Muscle layer of colon (tissue), 2 donors: ENCODE results near the gene OR51E2.
"Not testable (repeated sequence)": the region's sequence is repeated elsewhere in the genome, so short reads cannot be mapped to it uniquely, and the experiment has no call there.

Experiments used
- H3K27ac ChIP-seq: one replicate; pipeline ENCODE4 v1.7.0; 2013; ENCODE audit warnings: low read depth, mild to moderate bottlenecking, low read length, moderate library complexity
- H3K27me3 ChIP-seq, 2 donors: one replicate each; pipeline ENCODE4 v1.7.0; 2013; ENCODE audit warnings: low read length in 2 of 2, mild to moderate bottlenecking in 2 of 2; ENCODE audit not compliant: insufficient read depth in 2 of 2, control insufficient read depth in 1 of 2
- H3K36me3 ChIP-seq: one replicate; pipeline ENCODE4 v1.7.0; 2013; ENCODE audit warnings: mild to moderate bottlenecking, low read length; ENCODE audit not compliant: insufficient read depth
- H3K4me1 ChIP-seq: one replicate; pipeline ENCODE4 v1.7.0; 2013; ENCODE audit warnings: mild to moderate bottlenecking, low read length; ENCODE audit not compliant: insufficient read depth
- H3K4me3 ChIP-seq, 2 donors: one replicate each; pipeline ENCODE4 v1.7.0; 2013; ENCODE audit warnings: low read length in 2 of 2, low read depth in 1 of 2, mild to moderate bottlenecking in 1 of 2, moderate library complexity in 1 of 2
- H3K9ac ChIP-seq: one replicate; pipeline ENCODE4 v1.7.0; 2013; ENCODE audit warnings: low read length
- H3K9me3 ChIP-seq: one replicate; pipeline ENCODE4 v1.7.0; 2013; ENCODE audit warnings: mild to moderate bottlenecking, low read length
- donor health status: abdominal sarcoma.
- donor health status: Adenocarcinoma of cecum.

Gene OR51E2, protein sequence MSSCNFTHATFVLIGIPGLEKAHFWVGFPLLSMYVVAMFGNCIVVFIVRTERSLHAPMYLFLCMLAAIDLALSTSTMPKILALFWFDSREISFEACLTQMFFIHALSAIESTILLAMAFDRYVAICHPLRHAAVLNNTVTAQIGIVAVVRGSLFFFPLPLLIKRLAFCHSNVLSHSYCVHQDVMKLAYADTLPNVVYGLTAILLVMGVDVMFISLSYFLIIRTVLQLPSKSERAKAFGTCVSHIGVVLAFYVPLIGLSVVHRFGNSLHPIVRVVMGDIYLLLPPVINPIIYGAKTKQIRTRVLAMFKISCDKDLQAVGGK

DNA sequence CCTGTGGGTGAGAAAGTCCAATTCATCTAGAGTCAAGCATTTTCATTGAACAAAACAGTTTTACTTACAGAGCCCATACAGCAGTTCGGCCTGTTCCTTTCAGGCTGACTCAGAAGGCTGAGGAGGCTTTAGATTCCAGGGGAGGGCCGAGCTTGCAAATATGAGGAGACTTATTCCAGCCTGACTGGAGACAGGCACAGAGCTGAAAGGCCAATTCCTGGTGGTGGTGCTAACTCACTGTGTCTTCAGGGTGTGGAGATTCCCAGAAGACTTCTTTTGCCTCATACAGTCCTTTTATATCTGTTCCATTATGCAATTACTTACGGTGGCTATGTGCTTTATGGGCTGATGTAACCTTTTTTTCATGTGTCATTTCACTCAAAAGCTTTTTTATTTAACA lies at the start of gene OR51E2:
Gene OR51E2 (minus strand): TSS at position 269 of the 400 bp plus-strand sequence. CDS start 15,142 bp downstream, outside the sequence.
- Histone ChIP-seq H3K9ac (peak within 1 kb of the TSS; percentile 83), H3K27ac (peak within 1 kb of the TSS; percentile 59), H3K4me1 (peaks cover 22% of the 10 kb centered on the region), H3K9me3 (no peaks in the 10 kb centered on the region), H3K4me3 (peak within 1 kb of the TSS in 1 of 2 donors; percentile 62), H3K36me3 (no peaks in the 10 kb centered on the region), H3K27me3 (no peaks in the 10 kb centered on the region)

DNA sequence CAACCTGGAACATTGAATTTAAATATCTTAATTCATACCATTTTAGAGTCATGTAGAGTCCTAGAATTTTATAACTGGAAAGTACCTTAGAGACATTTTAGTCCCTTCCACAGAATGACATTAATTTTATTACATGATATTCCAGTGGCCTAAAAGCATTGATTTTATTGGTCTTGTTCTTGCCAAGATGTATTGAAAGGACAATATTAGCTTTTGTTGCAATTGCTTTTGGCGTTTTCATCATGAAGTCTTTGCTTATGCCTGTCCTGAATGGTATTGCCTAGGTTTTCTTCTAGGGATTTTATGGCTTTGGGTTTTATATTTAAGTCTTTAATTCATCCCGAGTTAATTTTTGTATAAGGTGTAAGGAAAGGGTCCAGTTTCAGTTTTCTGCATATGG lies 43.1 kb upstream of the OR51E2 start:
- Histone ChIP-seq H3K4me1 (no peaks in the 10 kb centered on the region), H3K27ac (no peak overlapping the region), H3K36me3 (no peaks in the 10 kb centered on the region)

GRCh38 chr11:4727171-4727570 lies 29.5 kb upstream of the OR51E2 start:
- Histone ChIP-seq H3K9me3 (no peaks in the 10 kb centered on the region), H3K4me1 (no peaks in the 10 kb centered on the region), H3K27me3 (no peaks in the 10 kb centered on the region), H3K36me3 (no peaks in the 10 kb centered on the region), H3K4me3 (no peak overlapping the region), H3K27ac (no peak overlapping the region), H3K9ac (no peak overlapping the region)

More for the DNA sequence above, 43.1 kb upstream of the OR51E2 start:
- H3K4me3 ChIP-seq: no peak overlapping the region
- no peaks in the 10 kb centered on the region for H3K9me3 ChIP-seq
- H3K27me3 ChIP-seq: no peaks in the 10 kb centered on the region
- H3K9ac ChIP-seq: no peak overlapping the region

DNA sequence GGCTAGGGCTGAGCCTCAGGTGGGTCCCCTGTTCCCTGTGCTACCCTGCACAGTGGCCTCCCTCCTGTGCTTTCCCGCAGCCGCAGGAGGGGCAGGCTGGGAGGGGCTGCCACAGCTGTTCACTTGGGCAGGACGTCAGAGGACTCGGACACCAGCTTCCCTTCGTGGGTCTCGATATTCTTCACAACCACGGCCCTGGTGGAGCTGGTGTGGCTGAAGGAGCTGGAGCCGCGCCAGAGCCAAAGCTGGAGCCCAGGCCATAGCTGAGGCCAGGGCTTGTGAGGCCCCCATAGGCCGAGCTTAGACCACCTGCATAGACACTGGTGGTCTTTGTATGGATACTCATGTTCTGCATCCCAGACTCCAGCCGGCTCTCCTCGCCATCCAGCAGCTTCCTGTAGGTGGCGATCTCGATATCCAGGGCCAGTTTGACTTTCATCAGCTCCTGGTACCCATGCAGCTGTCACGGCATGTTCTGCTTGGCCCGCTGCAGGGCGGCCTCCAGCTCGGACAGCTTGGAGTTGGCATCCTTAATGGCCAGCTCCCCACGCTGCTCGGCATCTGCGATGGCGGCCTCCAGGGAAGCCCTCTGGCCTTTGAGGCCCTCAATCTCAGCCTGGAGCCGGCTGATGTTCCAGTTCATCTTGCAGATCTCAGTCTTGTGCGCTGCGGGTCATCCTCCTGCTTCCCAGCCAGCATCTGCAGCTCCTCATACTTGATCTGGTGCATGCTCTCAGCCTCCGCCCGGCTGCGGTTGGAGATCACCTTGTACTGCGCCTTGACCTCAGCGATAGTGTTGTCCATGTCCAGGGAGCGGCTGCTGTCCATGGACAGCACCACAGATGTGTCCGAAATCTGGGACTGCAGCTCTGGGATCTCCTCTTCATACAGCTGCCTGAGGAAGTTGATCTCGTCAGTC lies 25.2 kb upstream of the OR51E2 start:
- H3K27ac ChIP-seq: not testable (repeated sequence)
- peaks cover 11% of the 10 kb centered on the region for H3K4me1 ChIP-seq

DNA sequence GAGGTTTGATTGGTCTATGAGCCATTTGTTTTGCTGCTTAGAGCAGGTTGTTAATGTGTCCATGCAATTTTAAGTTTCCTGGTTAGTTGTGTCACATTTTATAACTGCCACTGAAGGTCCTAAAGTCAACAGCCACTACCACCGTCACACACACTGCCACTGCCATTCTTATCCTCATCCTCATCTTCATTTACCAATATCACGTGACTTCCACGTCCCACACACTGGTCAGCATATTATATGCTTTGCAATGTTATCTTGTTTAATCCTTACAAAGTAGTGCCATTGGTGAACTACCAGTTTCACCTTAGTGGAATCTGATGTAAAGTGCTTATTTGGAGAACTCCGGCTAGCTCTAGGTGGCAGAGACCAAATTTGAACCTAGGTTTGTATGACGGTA lies 16.6 kb upstream of the OR51E2 start:
- no peak overlapping the region for H3K4me3 ChIP-seq
- no peaks in the 10 kb centered on the region for H3K9me3 ChIP-seq
- H3K36me3 ChIP-seq: no peaks in the 10 kb centered on the region
- H3K9ac ChIP-seq: no peak overlapping the region
- H3K27ac ChIP-seq: no peak overlapping the region
- H3K27me3 ChIP-seq: no peaks in the 10 kb centered on the region
- peaks cover 33% of the 10 kb centered on the region for H3K4me1 ChIP-seq

More for the DNA sequence above, 25.2 kb upstream of the OR51E2 start:
- not testable (repeated sequence) for H3K36me3 ChIP-seq, H3K4me3 ChIP-seq, H3K9ac ChIP-seq, H3K9me3 ChIP-seq, H3K27me3 ChIP-seq

DNA sequence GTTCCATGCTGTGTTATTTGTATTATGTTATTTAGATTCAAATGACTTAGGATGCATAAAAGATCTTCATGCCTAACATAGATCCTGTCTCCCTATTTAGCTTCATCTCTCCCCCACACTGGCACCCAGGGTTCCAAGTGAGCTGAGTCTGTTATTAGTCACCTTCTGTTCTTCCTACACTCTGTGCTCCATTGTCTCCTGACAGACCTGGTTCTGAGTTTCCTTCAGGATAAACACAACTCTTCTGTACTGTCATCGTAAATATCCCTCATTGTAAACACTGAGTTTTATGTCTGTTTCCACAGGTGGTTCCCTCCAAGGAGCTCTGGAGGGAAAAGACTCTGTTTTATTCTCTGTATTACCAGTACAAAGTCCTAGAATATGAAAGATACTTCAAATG lies 15.6 kb upstream of the OR51E2 start:
- Histone ChIP-seq H3K9me3 (no peaks in the 10 kb centered on the region), H3K4me3 (no peak overlapping the region), H3K27me3 (no peaks in the 10 kb centered on the region), H3K4me1 (peaks cover 26% of the 10 kb centered on the region), H3K9ac (no peak overlapping the region), H3K36me3 (no peaks in the 10 kb centered on the region), H3K27ac (no peak overlapping the region)

- Histone ChIP-seq H3K27me3 (no peaks in the 10 kb centered on the region), H3K9me3 (no peaks in the 10 kb centered on the region), H3K4me1 (peaks cover 29% of the 10 kb centered on the region), H3K36me3 (no peaks in the 10 kb centered on the region), H3K4me3 (peak overlapping the region in 1 of 2 donors; percentile 20), H3K27ac (no peak overlapping the region), H3K9ac (no peak overlapping the region)
Observed at GRCh38 chr11:4704790-4705334, 7.2 kb upstream of the OR51E2 start.

- Histone ChIP-seq H3K27me3 (no peaks in the 10 kb centered on the region), H3K9ac (no peak within 1 kb of the TSS), H3K4me1 (peaks cover 29% of the 10 kb centered on the region), H3K36me3 (no peaks in the 10 kb centered on the region), H3K4me3 (peak within 1 kb of the TSS in 1 of 2 donors; percentile 20), H3K27ac (peak within 1 kb of the TSS; percentile 8), H3K9me3 (no peaks in the 10 kb centered on the region)
Observed at GRCh38 chr11:4704054-4704789, 6.6 kb upstream of the OR51E2 start, which contains the start of gene MMP26. Gene MMP26, plus strand, starts transcription at chr11:4704784.

- no peak overlapping the region for H3K9ac ChIP-seq
- H3K36me3 ChIP-seq: no peaks in the 10 kb centered on the region
- H3K9me3 ChIP-seq: no peaks in the 10 kb centered on the region
- H3K4me1 ChIP-seq: peaks cover 37% of the 10 kb centered on the region
- H3K4me3 ChIP-seq: no peak overlapping the region
- H3K27me3 ChIP-seq: no peaks in the 10 kb centered on the region
- H3K27ac ChIP-seq: no peak overlapping the region
Observed at GRCh38 chr11:4700436-4700820, 2.8 kb upstream of the OR51E2 start.

- H3K4me1 ChIP-seq: peaks cover 36% of the 10 kb centered on the region
Observed at GRCh38 chr11:4699697-4700435, 2.2 kb upstream of the OR51E2 start.

More at GRCh38 chr11:4699697-4700435, 2.2 kb upstream of the OR51E2 start:
- H3K4me3 ChIP-seq: no peak overlapping the region
- H3K27ac ChIP-seq: no peak overlapping the region
- no peaks in the 10 kb centered on the region for H3K9me3 ChIP-seq
- H3K27me3 ChIP-seq: no peaks in the 10 kb centered on the region
- no peaks in the 10 kb centered on the region for H3K36me3 ChIP-seq
- no peak overlapping the region for H3K9ac ChIP-seq
